Vagina (tissue), 2 donors: ENCODE data around the gene ZBTB42. TPM values are rescaled to one million over a fixed set of nuclear protein-coding genes. Genes with fewer than 3 reads are reported as not detected.

Experiments used
- DNase-seq, 2 donors: peaks; one replicate each; pipeline ENCODE4 v3.0.0-alpha.2; 2017; ENCODE audit errors: extremely low spot score in 2 of 2
- H3K27ac ChIP-seq: fragments of 200-600 bp; sonication (generic); one replicate; pipeline ENCODE4 v1.5.1; 2019
- H3K27me3 ChIP-seq: fragments of 200-600 bp; sonication (generic); one replicate; pipeline ENCODE4 v1.5.1; 2019
- H3K36me3 ChIP-seq, 2 donors: fragments of 200-600 bp; sonication (generic); one replicate each; pipeline ENCODE4 v1.5.1; 2017 to 2019
- H3K4me1 ChIP-seq: fragments of 200-600 bp; sonication (generic); one replicate; pipeline ENCODE4 v1.5.1; 2019
- H3K4me3 ChIP-seq, 2 donors: fragments of 200-600 bp; sonication (generic); 1 replicate in 1 of 2; 2 replicates in 1 of 2; pipeline ENCODE4 v1.5.1; 2016 to 2019
- H3K9me3 ChIP-seq: fragments of 200-600 bp; sonication (generic); one replicate; pipeline ENCODE4 v1.5.1; 2019
- CTCF ChIP-seq, 3 experiments: fragments of 450-650 bp in 2 of 3; fragments of 200-600 bp in 1 of 3; sonication (generic) in 1 of 3; IDR thresholded peaks; one replicate each; pipeline ENCODE4 v1.5.1; 2017 to 2019; ENCODE audit warnings: antibody characterized with exemption in 3 of 3, mild to moderate bottlenecking in 2 of 3, moderate library complexity in 2 of 3
- POLR2A ChIP-seq, 2 donors: fragments of 450-650 bp; IDR thresholded peaks; one replicate each; pipeline ENCODE4 v1.6.1; 2017; ENCODE audit warnings: antibody characterized with exemption in 2 of 2, mild to moderate bottlenecking in 2 of 2, moderate library complexity in 2 of 2
- POLR2AphosphoS5 ChIP-seq, 2 donors: sonication (generic); formaldehyde crosslinking; IDR thresholded peaks; one replicate each; pipeline ENCODE4 v1.9.0; 2017; ENCODE audit warnings: antibody characterized with exemption in 2 of 2, mild to moderate bottlenecking in 2 of 2, low read depth in 1 of 2; ENCODE audit not compliant: insufficient read depth in 1 of 2
- intact Hi-C: fragments of 100-400 bp; cut with DNase I; formaldehyde crosslinking; loops from one replicate; pipeline ENCODE4 v1.15.1; 2023
- total RNA-seq: library from RNA; depleted of rRNA; stranded (reverse); fragments of >200 nt; gene quantifications from one replicate; pipeline ENCODE4 v1.2.3, GENCODE V29; 2016

The ZBTB42 gene
- total RNA-seq, 1 donor from 2014 or later: 7.6 TPM

GRCh38 chr14:104782086-104782807, 18.7 kb upstream of the ZBTB42 start:
- no peaks in the 10 kb centered on the region for H3K9me3 ChIP-seq
- H3K4me3 ChIP-seq: no peak overlapping the region
- H3K36me3 ChIP-seq: no peaks in the 10 kb centered on the region
- intact Hi-C loops: no loop called here
- H3K27ac ChIP-seq: no peak overlapping the region
- no peaks in the 10 kb centered on the region for H3K27me3 ChIP-seq
- H3K4me1 ChIP-seq: peaks cover 39% of the 10 kb centered on the region
- DNase-seq: no peak
- TF ChIP-seq POLR2AphosphoS5 (IDR thresholded peaks at IDR 0.05; ENCODE audit: insufficient read depth in 1 of 2, low read depth in 1 of 2) (no peak), CTCF (IDR thresholded peaks at IDR 0.05) (no peak), POLR2A (IDR thresholded peaks at IDR 0.05) (no peak)

GRCh38 chr14:104782808-104783139, 18.1 kb upstream of the ZBTB42 start:
- Histone ChIP-seq H3K9me3 (no peaks in the 10 kb centered on the region), H3K4me3 (no peak overlapping the region), H3K36me3 (no peaks in the 10 kb centered on the region), H3K27me3 (no peaks in the 10 kb centered on the region), H3K27ac (no peak overlapping the region), H3K4me1 (peaks cover 41% of the 10 kb centered on the region)
- intact Hi-C loops: no loop called here
- DNase-seq: no peak
- TF ChIP-seq CTCF (IDR thresholded peaks at IDR 0.05): no peak
- TF ChIP-seq POLR2AphosphoS5 (IDR thresholded peaks at IDR 0.05; ENCODE audit: insufficient read depth in 1 of 2, low read depth in 1 of 2): no peak
- TF ChIP-seq POLR2A (IDR thresholded peaks at IDR 0.05): no peak

- peaks cover 45% of the 10 kb centered on the region for H3K4me1 ChIP-seq
- intact Hi-C loops: no loop called here
- no peak overlapping the region for H3K4me3 ChIP-seq
- no peaks in the 10 kb centered on the region for H3K9me3 ChIP-seq
- no peak for DNase-seq
- H3K27me3 ChIP-seq: no peaks in the 10 kb centered on the region
- H3K27ac ChIP-seq: no peak overlapping the region
- no peaks in the 10 kb centered on the region for H3K36me3 ChIP-seq
- TF ChIP-seq CTCF (IDR thresholded peaks at IDR 0.05) (no peak), POLR2AphosphoS5 (IDR thresholded peaks at IDR 0.05; ENCODE audit: insufficient read depth in 1 of 2, low read depth in 1 of 2) (no peak)
These were observed 17.2 kb upstream of the ZBTB42 start for GRCh38 chr14:104783484-104784217.

- Histone ChIP-seq H3K4me1 (peaks cover 45% of the 10 kb centered on the region), H3K27me3 (no peaks in the 10 kb centered on the region), H3K27ac (no peak overlapping the region), H3K9me3 (no peaks in the 10 kb centered on the region), H3K4me3 (no peak overlapping the region), H3K36me3 (no peaks in the 10 kb centered on the region)
- intact Hi-C loops: no loop called here
- DNase-seq: no peak
- no peak for TF ChIP-seq CTCF (IDR thresholded peaks at IDR 0.05)
- TF ChIP-seq POLR2AphosphoS5 (IDR thresholded peaks at IDR 0.05; ENCODE audit: insufficient read depth in 1 of 2, low read depth in 1 of 2): no peak
- no peak for TF ChIP-seq POLR2A (IDR thresholded peaks at IDR 0.05)
These were observed 16.7 kb upstream of the ZBTB42 start for GRCh38 chr14:104784218-104784568.
